ENCODE results near the gene NPAS1.

NPAS1 gene

GRCh38 chr19:47058621-47059022 lies 39.0 kb downstream of the NPAS1 start:
- no peak for DNase-seq (ENCODE audit: extremely low spot score)
- TF ChIP-seq LEF1 (IDR thresholded peaks at IDR 0.05; ENCODE audit: borderline replicate concordance): no peak
- TF ChIP-seq TARDBP (IDR thresholded peaks at IDR 0.05): no peak
- no peak for TF ChIP-seq NFRKB (IDR thresholded peaks at IDR 0.05)
- TF ChIP-seq ARNT (IDR thresholded peaks at IDR 0.05): no peak
- no peak for TF ChIP-seq L3MBTL2 (conservative IDR thresholded peaks at IDR 0.05)
- TF ChIP-seq FOXM1 (IDR thresholded peaks at IDR 0.05; ENCODE audit: borderline replicate concordance): no peak
- no peak for TF ChIP-seq FOXA1 (IDR thresholded peaks at IDR 0.05)
- TF ChIP-seq HDGF (IDR thresholded peaks at IDR 0.05; ENCODE audit: borderline replicate concordance): no peak
- TF ChIP-seq ZNF384 (IDR thresholded peaks at IDR 0.05): no peak
- TF ChIP-seq SP1 (IDR thresholded peaks at IDR 0.05): no peak
- TF ChIP-seq CTBP1 (IDR thresholded peaks at IDR 0.05; ENCODE audit: borderline replicate concordance): no peak
- no peak for TF ChIP-seq FOXK2 (IDR thresholded peaks at IDR 0.05)
- no peak for TF ChIP-seq BHLHE40 (IDR thresholded peaks at IDR 0.05; ENCODE audit: borderline replicate concordance)
- TF ChIP-seq ELF4 (IDR thresholded peaks at IDR 0.05): no peak
- TF ChIP-seq, protein P1, sequence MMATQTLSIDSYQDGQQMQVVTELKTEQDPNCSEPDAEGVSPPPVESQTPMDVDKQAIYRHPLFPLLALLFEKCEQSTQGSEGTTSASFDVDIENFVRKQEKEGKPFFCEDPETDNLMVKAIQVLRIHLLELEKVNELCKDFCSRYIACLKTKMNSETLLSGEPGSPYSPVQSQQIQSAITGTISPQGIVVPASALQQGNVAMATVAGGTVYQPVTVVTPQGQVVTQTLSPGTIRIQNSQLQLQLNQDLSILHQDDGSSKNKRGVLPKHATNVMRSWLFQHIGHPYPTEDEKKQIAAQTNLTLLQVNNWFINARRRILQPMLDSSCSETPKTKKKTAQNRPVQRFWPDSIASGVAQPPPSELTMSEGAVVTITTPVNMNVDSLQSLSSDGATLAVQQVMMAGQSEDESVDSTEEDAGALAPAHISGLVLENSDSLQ (IDR thresholded peaks at IDR 0.05): no peak
- POLR2A ChIA-PET: interaction anchor here (1.4 to 3.7 kb wide), 2 partner anchors 11 to 55 kb away, joined by 6 to 13 read pairs; partner anchors contain the start of gene ZC3H4
- CTCF ChIA-PET: interaction anchor here (1.5 kb wide), 1 partner anchor 21 kb away, joined by 3 read pairs; no protein-coding TSS in a partner anchor

DNA sequence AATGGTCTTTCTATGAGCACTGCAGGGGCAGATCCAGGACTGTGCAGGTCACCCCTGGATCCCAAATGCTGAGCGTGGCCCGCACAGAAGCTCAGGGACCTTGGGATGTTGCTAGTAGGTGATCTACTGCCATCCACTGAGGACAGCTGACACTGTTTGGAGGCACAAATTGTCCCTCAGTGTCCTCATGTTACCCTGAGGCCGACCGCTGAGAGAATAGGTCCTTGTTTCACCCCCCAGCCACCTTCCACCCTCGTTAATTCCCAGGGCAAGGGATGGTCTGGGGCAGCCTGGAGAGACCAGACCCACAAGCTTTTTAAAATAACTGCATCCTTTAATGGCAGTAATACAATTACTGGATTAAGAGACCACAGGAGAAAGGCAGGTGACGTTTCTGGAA lies 44.2 kb downstream of the NPAS1 start:
- ChIA-PET POLR2A (interaction anchor here (1.3 kb wide), 1 partner anchor 49 kb away, joined by 5 read pairs; the partner anchor contains the start of gene ZC3H4), CTCF (interaction anchor here (1.2 kb wide), 1 partner anchor 10 kb away, joined by 3 read pairs; no protein-coding TSS in a partner anchor)
- no peak for DNase-seq (ENCODE audit: extremely low spot score)
- TF ChIP-seq LEF1 (IDR thresholded peaks at IDR 0.05; ENCODE audit: borderline replicate concordance) (no peak), NFRKB (IDR thresholded peaks at IDR 0.05) (no peak), ELF4 (IDR thresholded peaks at IDR 0.05) (no peak), BHLHE40 (IDR thresholded peaks at IDR 0.05; ENCODE audit: borderline replicate concordance) (no peak), FOXK2 (IDR thresholded peaks at IDR 0.05) (no peak), HDGF (IDR thresholded peaks at IDR 0.05; ENCODE audit: borderline replicate concordance) (no peak), SUZ12 (IDR thresholded peaks at IDR 0.05) (no peak), FOXM1 (IDR thresholded peaks at IDR 0.05; ENCODE audit: borderline replicate concordance) (no peak), CTBP1 (IDR thresholded peaks at IDR 0.05; ENCODE audit: borderline replicate concordance) (no peak), SP1 (IDR thresholded peaks at IDR 0.05) (no peak), L3MBTL2 (conservative IDR thresholded peaks at IDR 0.05) (no peak), FOXA1 (IDR thresholded peaks at IDR 0.05) (no peak), ZNF384 (IDR thresholded peaks at IDR 0.05) (no peak), TARDBP (IDR thresholded peaks at IDR 0.05) (no peak), ARNT (IDR thresholded peaks at IDR 0.05) (no peak)
- TF ChIP-seq, protein P1 (IDR thresholded peaks at IDR 0.05): no peak

GRCh38 chr19:47065242-47065641 lies 45.6 kb downstream of the NPAS1 start:
- POLR2A ChIA-PET: no interaction called here
- TF ChIP-seq LEF1 (IDR thresholded peaks at IDR 0.05; ENCODE audit: borderline replicate concordance): no peak
- TF ChIP-seq ELF4 (IDR thresholded peaks at IDR 0.05): no peak
- TF ChIP-seq FOXA1 (IDR thresholded peaks at IDR 0.05): no peak
- no peak for TF ChIP-seq BHLHE40 (IDR thresholded peaks at IDR 0.05; ENCODE audit: borderline replicate concordance)
- TF ChIP-seq TARDBP (IDR thresholded peaks at IDR 0.05): no peak
- TF ChIP-seq L3MBTL2 (conservative IDR thresholded peaks at IDR 0.05): no peak
- TF ChIP-seq NFRKB (IDR thresholded peaks at IDR 0.05): no peak
- TF ChIP-seq, protein P1 (IDR thresholded peaks at IDR 0.05): no peak
- no peak for TF ChIP-seq ZNF384 (IDR thresholded peaks at IDR 0.05)
- TF ChIP-seq CTBP1 (IDR thresholded peaks at IDR 0.05; ENCODE audit: borderline replicate concordance): no peak
- TF ChIP-seq FOXM1 (IDR thresholded peaks at IDR 0.05; ENCODE audit: borderline replicate concordance): no peak
- no peak for TF ChIP-seq FOXK2 (IDR thresholded peaks at IDR 0.05)
- no peak for TF ChIP-seq SUZ12 (IDR thresholded peaks at IDR 0.05)
- TF ChIP-seq HDGF (IDR thresholded peaks at IDR 0.05; ENCODE audit: borderline replicate concordance): no peak
- TF ChIP-seq SP1 (IDR thresholded peaks at IDR 0.05): no peak
- no peak for TF ChIP-seq ARNT (IDR thresholded peaks at IDR 0.05)
- CTCF ChIA-PET: no interaction called here
- no peak for DNase-seq (ENCODE audit: extremely low spot score)

- DNase-seq (ENCODE audit: extremely low spot score): no peak
- ChIA-PET POLR2A (no interaction called here), CTCF (no interaction called here)
- no peak for TF ChIP-seq SUZ12 (IDR thresholded peaks at IDR 0.05)
- no peak for TF ChIP-seq SP1 (IDR thresholded peaks at IDR 0.05)
- TF ChIP-seq FOXA1 (IDR thresholded peaks at IDR 0.05): no peak
- TF ChIP-seq, protein P1 (IDR thresholded peaks at IDR 0.05): no peak
- no peak for TF ChIP-seq ELF4 (IDR thresholded peaks at IDR 0.05)
- no peak for TF ChIP-seq CTBP1 (IDR thresholded peaks at IDR 0.05; ENCODE audit: borderline replicate concordance)
These were observed 47.0 kb downstream of the NPAS1 start for GRCh38 chr19:47066376-47067214.

DNA sequence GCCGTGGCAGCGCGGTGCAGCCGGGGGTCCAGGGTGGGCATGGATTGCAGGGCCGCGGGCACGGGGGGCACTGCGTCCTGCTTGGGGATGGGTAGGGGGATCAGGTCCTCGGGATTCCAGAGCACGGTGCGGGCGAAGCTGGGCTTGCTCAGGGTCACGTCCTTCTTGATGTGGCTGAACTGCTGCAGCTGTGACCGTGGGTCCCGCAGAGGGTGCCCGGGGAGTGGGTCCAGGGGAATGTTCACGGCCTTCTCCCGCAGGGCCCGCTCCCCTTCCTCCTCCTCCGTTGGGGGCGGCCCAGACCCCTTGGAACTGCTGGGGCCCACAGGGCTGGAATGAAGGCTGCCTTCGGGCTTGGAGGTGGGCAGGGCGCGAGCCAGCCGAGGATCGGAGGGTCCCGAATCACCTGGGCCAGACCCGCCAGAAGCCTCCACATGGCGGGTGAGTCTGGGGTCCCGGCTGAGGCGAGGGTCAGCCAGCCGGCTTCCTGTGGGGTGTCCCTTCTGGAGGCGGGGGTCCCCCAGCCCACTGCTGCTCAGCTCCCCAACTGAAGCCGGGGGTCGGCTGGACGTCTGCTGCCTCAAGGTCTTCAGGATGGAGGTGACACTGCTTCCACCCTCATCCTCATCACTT lies 47.7 kb downstream of the NPAS1 start:
- ChIA-PET POLR2A (no interaction called here), CTCF (interaction anchor here (1.4 kb wide), 1 partner anchor 177 kb away, joined by 3 read pairs; no protein-coding TSS in a partner anchor)
- TF ChIP-seq SP1 (IDR thresholded peaks at IDR 0.05) (no peak), ELF4 (IDR thresholded peaks at IDR 0.05) (no peak), FOXK2 (IDR thresholded peaks at IDR 0.05) (no peak), FOXA1 (IDR thresholded peaks at IDR 0.05) (no peak), LEF1 (IDR thresholded peaks at IDR 0.05; ENCODE audit: borderline replicate concordance) (no peak), BHLHE40 (IDR thresholded peaks at IDR 0.05; ENCODE audit: borderline replicate concordance) (no peak), FOXM1 (IDR thresholded peaks at IDR 0.05; ENCODE audit: borderline replicate concordance) (no peak), HDGF (IDR thresholded peaks at IDR 0.05; ENCODE audit: borderline replicate concordance) (no peak), NFRKB (IDR thresholded peaks at IDR 0.05) (no peak), SUZ12 (IDR thresholded peaks at IDR 0.05) (no peak), ZNF384 (IDR thresholded peaks at IDR 0.05) (no peak)
- TF ChIP-seq, protein P1 (IDR thresholded peaks at IDR 0.05): no peak
- no peak for DNase-seq (ENCODE audit: extremely low spot score)
